SK-N-MC (cell line): ENCODE measurements around the gene GMDS.

Source experiments
- DNase-seq: peaks from one replicate; pipeline ENCODE4 v3.0.0-alpha.2; 2011; ENCODE audit warnings: low read depth, low spot score
- H3K27ac ChIP-seq: fragments of 200-600 bp; sonication (generic); 2 replicates; pipeline ENCODE4 v1.5.1; 2016; ENCODE audit warnings: mixed run types
- H3K36me3 ChIP-seq: fragments of 200-600 bp; sonication (generic); 2 replicates; pipeline ENCODE4 v1.6.1; 2017; ENCODE audit warnings: antibody characterized with exemption, low read length, mixed read lengths; ENCODE audit not compliant: insufficient read depth
- H3K4me3 ChIP-seq: fragments of 200-600 bp; sonication (generic); 2 replicates; pipeline ENCODE4 v1.5.1; 2016
- H3K9ac ChIP-seq: fragments of 200-600 bp; sonication (generic); 2 replicates; pipeline ENCODE4 v1.8.0; 2017; ENCODE audit warnings: mixed run types, mixed read lengths; ENCODE audit not compliant: insufficient read length
- H3K9me3 ChIP-seq: fragments of 200-600 bp; sonication (generic); 2 replicates; pipeline ENCODE4 v1.6.1; 2017; ENCODE audit warnings: low read depth, mild to moderate bottlenecking, antibody characterized with exemption, low read length, moderate library complexity, mixed read lengths
- EZH2 ChIP-seq: fragments of 200-600 bp; sonication (generic); IDR thresholded peaks from one replicate; pipeline ENCODE4 v1.6.1; 2017; ENCODE audit warnings: antibody characterized with exemption
- FOXP2 ChIP-seq: optimal IDR thresholded peaks from 2 replicates; pipeline ENCODE3; 2011; ENCODE audit warnings: mild to moderate bottlenecking, moderate library complexity; ENCODE audit not compliant: insufficient read depth; ENCODE audit errors: extremely low read length, control extremely low read depth
- POLR2AphosphoS5 ChIP-seq: IDR thresholded peaks from 2 replicates; pipeline ENCODE4 v1.6.1; 2012; ENCODE audit warnings: mild to moderate bottlenecking, low read depth, low read length, borderline replicate concordance

GMDS gene

DNA sequence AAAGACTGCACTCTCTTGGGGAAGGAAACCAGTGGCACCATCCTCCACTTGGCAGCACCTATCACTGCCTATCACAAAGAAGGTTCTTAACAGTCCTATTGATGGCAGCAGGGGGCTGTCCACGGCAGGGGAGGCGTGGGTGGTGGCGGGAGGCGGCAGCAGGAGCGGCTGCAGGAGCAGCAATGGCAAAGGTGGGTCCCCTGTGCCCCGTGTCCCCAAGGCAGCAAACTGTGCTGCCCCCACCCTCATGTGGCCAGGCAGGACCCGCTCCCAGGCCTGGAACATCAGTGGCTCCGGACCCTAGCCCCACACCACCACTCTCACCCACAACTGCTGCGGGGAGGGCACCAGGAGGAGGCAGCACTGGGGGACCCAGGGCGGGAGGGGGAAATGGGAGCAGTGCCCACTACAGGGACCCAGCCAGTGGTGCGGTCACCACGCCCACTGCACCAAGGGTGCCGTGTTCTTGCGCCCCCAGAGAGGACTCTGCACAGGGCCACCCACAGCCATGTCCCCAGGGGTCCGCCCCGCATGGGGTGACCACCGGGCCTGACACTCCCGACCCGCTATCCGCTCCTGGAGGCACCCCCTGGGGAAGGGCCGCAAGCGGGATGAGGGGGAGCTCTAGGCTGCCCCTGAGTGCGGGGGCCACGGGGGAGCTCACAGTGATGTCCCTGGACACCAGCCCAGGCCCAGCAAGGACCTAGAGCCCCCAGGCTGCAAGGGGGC lies 54.6 kb downstream of the GMDS start:
- H3K9me3 ChIP-seq: no peaks in the 10 kb centered on the region
- TF ChIP-seq FOXP2 (no peak), POLR2AphosphoS5 (no peak), EZH2 (no peak)
- H3K27ac ChIP-seq: no peak overlapping the region
- no peak for DNase-seq
- no peaks in the 10 kb centered on the region for H3K36me3 ChIP-seq
- no peak overlapping the region for H3K4me3 ChIP-seq
- H3K9ac ChIP-seq: no peak overlapping the region

- Histone ChIP-seq H3K9me3 (no peaks in the 10 kb centered on the region), H3K27ac (no peak overlapping the region), H3K4me3 (no peak overlapping the region), H3K9ac (no peak overlapping the region), H3K36me3 (no peaks in the 10 kb centered on the region)
- TF ChIP-seq EZH2 (no peak), POLR2AphosphoS5 (no peak), FOXP2 (no peak)
- no peak for DNase-seq
Observed at GRCh38 chr6:2188856-2189384, 56.5 kb downstream of the GMDS start.

DNA sequence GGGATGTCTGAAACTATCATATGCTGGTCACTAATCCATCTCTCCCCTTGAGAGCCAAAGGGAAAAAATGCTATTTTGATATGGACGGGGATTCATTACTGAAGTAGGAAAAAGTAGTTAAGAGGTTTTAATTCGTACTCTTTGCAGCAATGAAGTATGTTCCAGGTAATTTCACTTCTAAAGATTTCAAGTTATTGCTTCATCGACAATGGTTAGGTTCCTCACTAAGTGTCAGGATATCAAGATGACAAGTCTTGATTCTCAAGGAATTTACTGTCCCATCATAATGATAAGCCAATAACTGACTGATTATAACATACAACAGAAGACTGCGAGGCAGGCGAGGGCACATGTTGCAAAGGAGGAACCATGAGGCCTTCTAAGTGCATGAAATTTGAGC lies 57.0 kb downstream of the GMDS start:
- Histone ChIP-seq H3K4me3 (no peak overlapping the region), H3K27ac (no peak overlapping the region), H3K9ac (no peak overlapping the region), H3K36me3 (no peaks in the 10 kb centered on the region), H3K9me3 (no peaks in the 10 kb centered on the region)
- no peak for TF ChIP-seq EZH2
- no peak for TF ChIP-seq FOXP2
- TF ChIP-seq POLR2AphosphoS5: no peak
- DNase-seq: no peak

DNA sequence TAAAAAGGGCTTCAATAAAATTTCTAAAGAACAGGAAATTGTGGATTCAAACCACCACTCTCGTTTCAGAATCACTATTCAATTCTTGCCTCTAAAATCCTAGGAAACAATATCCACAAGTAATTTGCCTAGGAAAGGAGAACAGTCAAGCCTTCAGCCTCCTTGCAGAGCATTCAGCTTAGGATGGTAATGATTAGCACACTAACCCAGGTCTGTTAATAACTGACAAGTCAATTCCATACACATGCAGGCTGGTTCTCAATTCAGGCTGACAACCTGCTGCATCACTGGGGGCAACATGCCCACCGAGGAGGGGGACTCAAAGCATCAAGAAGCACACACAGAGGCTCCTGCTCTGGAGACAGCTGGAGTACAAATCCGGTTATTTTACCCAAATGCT lies 57.6 kb downstream of the GMDS start:
- DNase-seq: no peak
- H3K9ac ChIP-seq: no peak overlapping the region
- no peak overlapping the region for H3K27ac ChIP-seq
- no peaks in the 10 kb centered on the region for H3K36me3 ChIP-seq
- H3K4me3 ChIP-seq: no peak overlapping the region
- no peaks in the 10 kb centered on the region for H3K9me3 ChIP-seq
- no peak for TF ChIP-seq EZH2
- TF ChIP-seq FOXP2: no peak

DNA sequence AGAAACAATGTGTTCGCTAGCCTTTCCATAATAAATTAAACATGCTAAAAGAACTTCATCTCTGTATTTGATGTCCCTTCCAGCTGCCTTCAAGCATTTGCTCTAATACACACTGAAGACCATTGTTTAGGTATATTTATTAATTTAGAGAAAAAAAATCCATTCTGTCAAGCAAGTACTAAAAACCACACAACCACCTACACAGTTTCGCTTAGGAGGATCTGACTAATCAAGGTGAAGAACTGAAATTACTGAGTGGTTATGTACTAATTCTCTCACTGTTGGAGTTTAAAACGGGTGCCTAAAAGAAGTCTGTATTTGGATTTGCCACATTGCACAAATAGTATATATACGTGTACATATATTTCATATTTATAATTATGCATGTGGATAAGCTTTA lies 58.9 kb downstream of the GMDS start:
- Histone ChIP-seq H3K27ac (no peak overlapping the region), H3K4me3 (no peak overlapping the region), H3K36me3 (no peaks in the 10 kb centered on the region), H3K9ac (no peak overlapping the region), H3K9me3 (no peaks in the 10 kb centered on the region)
- DNase-seq: no peak
- no peak for TF ChIP-seq FOXP2
- TF ChIP-seq EZH2: no peak

GRCh38 chr6:2185466-2185865 lies 59.9 kb downstream of the GMDS start:
- H3K4me3 ChIP-seq: no peak overlapping the region
- no peak for DNase-seq
- no peak for TF ChIP-seq EZH2
- TF ChIP-seq FOXP2: no peak
- no peak for TF ChIP-seq POLR2AphosphoS5
- H3K9me3 ChIP-seq: no peaks in the 10 kb centered on the region
- no peak overlapping the region for H3K9ac ChIP-seq
- H3K27ac ChIP-seq: no peak overlapping the region
- H3K36me3 ChIP-seq: no peaks in the 10 kb centered on the region

GRCh38 chr6:2184700-2185455 lies 60.5 kb downstream of the GMDS start:
- Histone ChIP-seq H3K4me3 (no peak overlapping the region), H3K36me3 (no peaks in the 10 kb centered on the region), H3K9me3 (no peaks in the 10 kb centered on the region), H3K9ac (no peak overlapping the region), H3K27ac (no peak overlapping the region)
- no peak for DNase-seq
- no peak for TF ChIP-seq POLR2AphosphoS5
- TF ChIP-seq FOXP2: no peak
- TF ChIP-seq EZH2: no peak

DNA sequence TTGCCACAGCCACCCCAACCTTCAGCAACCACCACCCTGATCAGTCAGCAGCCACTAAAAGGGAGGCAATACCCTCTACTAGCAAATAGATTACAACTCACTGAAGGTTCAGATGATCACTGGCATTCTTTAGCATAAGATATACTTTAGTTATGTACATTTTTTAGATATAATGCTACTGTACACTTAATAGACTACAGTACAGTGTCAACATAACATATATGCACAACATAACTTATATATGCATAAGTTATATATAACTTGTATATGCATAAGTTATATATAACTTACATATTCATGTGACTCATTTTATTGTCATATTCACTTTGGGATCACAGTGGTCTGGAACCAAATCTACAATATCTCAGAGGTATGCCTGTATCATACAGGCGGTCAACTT lies 61.7 kb downstream of the GMDS start:
- no peaks in the 10 kb centered on the region for H3K36me3 ChIP-seq

DNA sequence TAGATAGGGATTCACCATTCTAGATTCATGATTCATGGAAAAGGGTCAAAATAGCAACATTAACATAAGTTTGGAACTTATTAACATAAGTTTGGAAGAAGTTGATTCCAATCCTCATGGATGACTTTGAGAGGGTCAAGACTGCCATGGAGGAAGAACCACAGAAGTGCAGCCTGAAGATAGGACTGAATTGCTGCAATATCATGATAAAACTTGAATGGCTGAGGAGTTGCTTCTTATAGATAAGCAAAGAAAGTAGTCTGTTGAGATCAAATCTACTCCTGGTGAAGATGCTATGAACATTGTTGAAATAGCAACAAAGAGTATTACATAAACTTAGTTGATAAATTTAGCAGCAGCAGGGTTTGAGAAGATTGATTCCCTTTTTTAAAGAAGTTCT lies 62.2 kb downstream of the GMDS start:
- Histone ChIP-seq H3K27ac (no peak overlapping the region), H3K36me3 (no peaks in the 10 kb centered on the region), H3K9me3 (no peaks in the 10 kb centered on the region), H3K4me3 (no peak overlapping the region), H3K9ac (no peak overlapping the region)
- TF ChIP-seq EZH2: no peak
- TF ChIP-seq POLR2AphosphoS5: no peak
- no peak for TF ChIP-seq FOXP2
- no peak for DNase-seq

More for the DNA sequence above, 61.7 kb downstream of the GMDS start:
- no peak for DNase-seq
- H3K9me3 ChIP-seq: no peaks in the 10 kb centered on the region
- no peak for TF ChIP-seq EZH2
- TF ChIP-seq FOXP2: no peak
- TF ChIP-seq POLR2AphosphoS5: no peak
- no peak overlapping the region for H3K27ac ChIP-seq
- H3K9ac ChIP-seq: no peak overlapping the region
- H3K4me3 ChIP-seq: no peak overlapping the region
